CD4-positive, alpha-beta T cell (primary cell): ENCODE results near the gene PNPLA7. TPM values are rescaled to one million over a fixed set of nuclear protein-coding genes. Genes with fewer than 3 reads are reported as not detected.

ENCODE experiments used
- ATAC-seq: fragments of 200-7000 bp; cut with Tn5 transposase; one replicate; pipeline ENCODE4 v1.10.0; 2022; ENCODE audit warnings: mild to moderate bottlenecking; ENCODE audit not compliant: poor library complexity
- CTCF ChIA-PET: fragments of 350-600 bp; sonication (Branson Sonifier 250); formaldehyde crosslinking; loops from one replicate; lab custom pipeline; 2021; ENCODE audit warnings: antibody characterized with exemption, inconsistent platforms; lab: Charles Lee
- POLR2A ChIA-PET: fragments of 350-600 bp; sonication (Branson Sonifier 250); formaldehyde crosslinking; loops from one replicate; lab custom pipeline; 2021; ENCODE audit warnings: antibody characterized with exemption, inconsistent platforms; lab: Charles Lee
- DNase-seq, 14 experiments: peaks; one replicate each; pipeline ENCODE4 v3.0.0-alpha.2; 2013 to 2020; ENCODE audit warnings: mixed read lengths in 2 of 14
- H3K27ac ChIP-seq, 2 donors: one replicate each; pipeline versions ENCODE4 v1.5.1 to v1.7.0; 2013; ENCODE audit warnings: low read length in 2 of 2, low read depth in 1 of 2, mild to moderate bottlenecking in 1 of 2
- H3K27me3 ChIP-seq, 2 experiments: 1 replicate in 1 of 2; 2 replicates in 1 of 2; pipeline versions ENCODE4 v1.6.1 to v1.7.0; 2013; ENCODE audit warnings: low read length in 2 of 2, control low read depth in 1 of 2, mild to moderate bottlenecking in 1 of 2, moderate library complexity in 1 of 2; ENCODE audit not compliant: insufficient read depth in 2 of 2, control insufficient read depth in 1 of 2
- H3K36me3 ChIP-seq: one replicate; pipeline ENCODE4 v1.6.1; 2013; ENCODE audit warnings: low read length, control low read depth; ENCODE audit not compliant: insufficient read depth
- H3K4me1 ChIP-seq: one replicate; pipeline ENCODE4 v1.6.1; 2013; ENCODE audit warnings: low read length, control low read depth; ENCODE audit not compliant: insufficient read depth
- H3K4me3 ChIP-seq: one replicate; pipeline ENCODE4 v1.5.1; 2013; ENCODE audit warnings: mild to moderate bottlenecking, low read length, moderate library complexity
- H3K9me3 ChIP-seq, 2 experiments: 1 replicate in 1 of 2; 2 replicates in 1 of 2; pipeline versions ENCODE4 v1.6.1 to v1.7.0; 2013; ENCODE audit warnings: low read length in 2 of 2, mild to moderate bottlenecking in 2 of 2, control low read depth in 1 of 2, moderate library complexity in 1 of 2; ENCODE audit not compliant: control insufficient read depth in 1 of 2, insufficient read depth in 1 of 2
- H3K27ac Mint-ChIP-seq: one replicate; pipeline ENCODE4 v1.8.0; 2020; ENCODE audit warnings: mixed read lengths
- H3K27me3 Mint-ChIP-seq: one replicate; pipeline ENCODE4 v1.8.0; 2021; ENCODE audit warnings: mixed read lengths
- H3K36me3 Mint-ChIP-seq: one replicate; pipeline ENCODE4 v1.8.0; 2021; ENCODE audit warnings: low read depth, mixed read lengths
- H3K4me1 Mint-ChIP-seq: one replicate; pipeline ENCODE4 v1.8.0; 2021; ENCODE audit warnings: low read depth, mixed read lengths
- H3K4me3 Mint-ChIP-seq: one replicate; pipeline ENCODE4 v1.8.0; 2020; ENCODE audit warnings: mild to moderate bottlenecking, mixed read lengths
- H3K9me3 Mint-ChIP-seq: one replicate; pipeline ENCODE4 v1.8.0; 2020; ENCODE audit warnings: mixed read lengths
- intact Hi-C, 2 experiments: fragments of 100-400 bp; cut with DNase I in 1 of 2; cut with micrococcal nuclease in 1 of 2; formaldehyde crosslinking; loops; one replicate each; pipeline versions ENCODE4 v1.15.1 to v1.9.0; 2023 to 2025; cut with DNase I, micrococcal nuclease
- total RNA-seq, 174 experiments: library from RNA in 2 of 174; stranded (reverse) in 2 of 174; gene quantifications; one replicate each; pipeline ENCODE4 v1.2.3 and lab custom pipeline; 2021 to 2026
- TF ChIP-seq, protein P1 (sequence below): fragments of 200-600 bp; IDR thresholded peaks from one replicate; pipeline ENCODE4 v1.8.0; 2022; ENCODE audit warnings: antibody characterized with exemption, mild to moderate bottlenecking

PNPLA7 gene
- total RNA-seq, 2 experiments from 2014 or later: 7.8 to 8.4 TPM

DNA sequence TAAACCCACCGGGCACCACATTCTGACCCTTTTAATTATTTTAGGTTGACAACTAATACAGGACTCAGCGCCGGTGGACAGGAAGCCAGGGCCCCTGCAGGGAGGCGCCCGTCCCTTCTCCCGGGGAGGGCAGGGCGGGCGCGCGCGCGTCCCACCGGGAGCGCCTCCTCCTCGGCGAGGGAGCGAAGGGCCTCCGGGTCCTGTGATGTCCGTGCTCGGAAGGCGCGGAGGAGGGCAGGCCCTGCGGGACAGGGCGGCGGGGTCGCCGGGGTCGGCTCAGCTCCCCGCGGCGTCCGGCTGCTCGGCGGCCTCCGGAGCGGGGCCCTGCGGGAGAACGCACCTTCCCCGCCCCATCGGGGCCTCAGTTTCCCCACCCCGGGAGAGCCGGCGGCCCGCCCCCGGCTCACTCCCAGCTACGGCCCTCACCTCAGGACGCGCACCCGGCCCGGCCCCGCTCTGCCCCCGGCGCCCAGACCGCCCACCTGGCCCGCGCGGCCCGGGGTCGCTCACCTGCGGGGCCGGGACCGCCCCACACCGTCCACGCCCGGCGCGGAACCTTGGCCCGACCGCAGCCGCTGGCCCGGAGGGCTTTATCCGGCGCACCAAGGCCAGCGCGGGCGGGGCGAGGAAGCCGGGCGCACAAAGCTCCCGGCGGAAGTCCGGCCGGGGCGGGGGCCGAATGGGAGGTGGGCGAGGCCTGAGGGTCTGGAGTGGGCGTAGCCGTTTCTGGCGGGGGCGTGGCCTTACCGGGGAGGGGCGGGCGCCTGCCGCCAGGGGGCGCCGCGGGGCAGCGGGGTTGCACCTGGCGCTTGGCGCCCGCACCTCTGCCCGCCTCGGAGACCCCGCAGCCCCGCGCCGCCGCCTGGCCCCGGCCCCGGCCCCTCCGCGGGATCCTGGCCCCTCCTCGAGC, 127.3 kb downstream of the PNPLA7 start, which contains the start of the genes EXD3 and NOXA1:
EXD3 (minus strand) TSS at position 559 of the 910 bp plus-strand sequence. CDS start 27,805 bp downstream, outside the sequence.
NOXA1 (plus strand) TSS at position 790 of the 910 bp plus-strand sequence. CDS start 137 bp downstream, outside the sequence.
- intact Hi-C loops: loop anchor here (1.0 to 5.0 kb wide), 6 partner anchors 22 to 184 kb away; partner anchors contain the start of genes ARRDC1 (in 1 of the 2), DPH7 (in 1 of the 2), NELFB (in 1 of the 2) and NSMF (in 1 of the 2)
- Histone ChIP-seq H3K9me3 (no peaks in the 10 kb centered on the region), H3K4me1 (peaks cover 19% of the 10 kb centered on the region), H3K4me3 (peak within 1 kb of the TSS; percentile 65), H3K36me3 (no peaks in the 10 kb centered on the region), H3K27me3 (no peaks in the 10 kb centered on the region), H3K27ac (no peak within 1 kb of the TSS)
- ChIA-PET POLR2A (interaction anchor here (0.6 to 2.9 kb wide), 19 partner anchors 9 to 336 kb away, joined by 3 to 18 read pairs (median 5); partner anchors contain the start of genes MAN1B1, MRPL41, NELFB and NRARP), CTCF (interaction anchor here (0.5 to 2.3 kb wide), 8 partner anchors 14 to 781 kb away, joined by 3 to 12 read pairs (median 3); partner anchors contain the start of genes MRPL41 and NSMF)
- H3K27ac Mint-ChIP-seq: peak within 1 kb of the TSS; percentile 69
- no peaks in the 10 kb centered on the region for H3K36me3 Mint-ChIP-seq
- peak within 1 kb of the TSS; percentile 91 for H3K4me3 Mint-ChIP-seq
- no peaks in the 10 kb centered on the region for H3K9me3 Mint-ChIP-seq
- peak; percentile 91 to 97 (median 94) for DNase-seq
- no peaks in the 10 kb centered on the region for H3K27me3 Mint-ChIP-seq
- TF ChIP-seq, protein P1, sequence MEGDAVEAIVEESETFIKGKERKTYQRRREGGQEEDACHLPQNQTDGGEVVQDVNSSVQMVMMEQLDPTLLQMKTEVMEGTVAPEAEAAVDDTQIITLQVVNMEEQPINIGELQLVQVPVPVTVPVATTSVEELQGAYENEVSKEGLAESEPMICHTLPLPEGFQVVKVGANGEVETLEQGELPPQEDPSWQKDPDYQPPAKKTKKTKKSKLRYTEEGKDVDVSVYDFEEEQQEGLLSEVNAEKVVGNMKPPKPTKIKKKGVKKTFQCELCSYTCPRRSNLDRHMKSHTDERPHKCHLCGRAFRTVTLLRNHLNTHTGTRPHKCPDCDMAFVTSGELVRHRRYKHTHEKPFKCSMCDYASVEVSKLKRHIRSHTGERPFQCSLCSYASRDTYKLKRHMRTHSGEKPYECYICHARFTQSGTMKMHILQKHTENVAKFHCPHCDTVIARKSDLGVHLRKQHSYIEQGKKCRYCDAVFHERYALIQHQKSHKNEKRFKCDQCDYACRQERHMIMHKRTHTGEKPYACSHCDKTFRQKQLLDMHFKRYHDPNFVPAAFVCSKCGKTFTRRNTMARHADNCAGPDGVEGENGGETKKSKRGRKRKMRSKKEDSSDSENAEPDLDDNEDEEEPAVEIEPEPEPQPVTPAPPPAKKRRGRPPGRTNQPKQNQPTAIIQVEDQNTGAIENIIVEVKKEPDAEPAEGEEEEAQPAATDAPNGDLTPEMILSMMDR: no peak
- ATAC-seq: peak; percentile 89
- H3K4me1 Mint-ChIP-seq: peaks cover 18% of the 10 kb centered on the region

- POLR2A ChIA-PET: interaction anchor here (1.1 to 2.9 kb wide), 11 partner anchors 10 to 335 kb away, joined by 3 to 18 read pairs (median 7); partner anchors contain the start of genes MAN1B1, NELFB, NRARP and NSMF
- H3K9me3 Mint-ChIP-seq: no peaks in the 10 kb centered on the region
- peaks cover 18% of the 10 kb centered on the region for H3K4me1 Mint-ChIP-seq
- no peaks in the 10 kb centered on the region for H3K27me3 Mint-ChIP-seq
- CTCF ChIA-PET: interaction anchor here (1.0 to 2.3 kb wide), 2 partner anchors 23 to 130 kb away, joined by 3 to 12 read pairs; partner anchors contain the start of gene MRPL41
- intact Hi-C loops: loop anchor here (2.0 to 5.0 kb wide), 4 partner anchors 37 to 185 kb away; partner anchors contain the start of genes ARRDC1 (in 1 of the 2), DPH7 (in 1 of the 2) and NSMF (in 1 of the 2)
- no peak overlapping the region for H3K27ac ChIP-seq
- DNase-seq: no peak
- H3K4me1 ChIP-seq: peaks cover 19% of the 10 kb centered on the region
- no peaks in the 10 kb centered on the region for H3K36me3 ChIP-seq
- H3K27ac Mint-ChIP-seq: peak overlapping the region; percentile 69
- peak overlapping the region; percentile 65 for H3K4me3 ChIP-seq
- H3K36me3 Mint-ChIP-seq: no peaks in the 10 kb centered on the region
- peak overlapping the region; percentile 91 for H3K4me3 Mint-ChIP-seq
- no peaks in the 10 kb centered on the region for H3K27me3 ChIP-seq
- no peaks in the 10 kb centered on the region for H3K9me3 ChIP-seq
- no peak for ATAC-seq
- TF ChIP-seq, protein P1: no peak
Measured at GRCh38 chr9:137421838-137422603, 128.2 kb downstream of the PNPLA7 start.
